A549 (cell line): ENCODE measurements around the gene OR4K5. TPM values are rescaled to one million over a fixed set of nuclear protein-coding genes. Genes with fewer than 3 reads are reported as not detected.

ENCODE experiments used
- ATAC-seq, 2 experiments: fragments of 200-7000 bp in 1 of 2; fragments of >200 bp in 1 of 2; cut with Nextera tagmentation in 1 of 2; cut with Tn5 transposase in 1 of 2; 3 replicates each; pipeline versions ENCODE4 v1.8.0 to v1.9.1; 2018 to 2020; ENCODE audit warnings: mild to moderate bottlenecking in 1 of 2, moderate library complexity in 1 of 2
- CTCF ChIA-PET: fragments of 300-600 bp; sonication (Branson Sonifier 250); formaldehyde crosslinking; extraction: SDS; loops from one replicate; lab custom pipeline; 2021; ENCODE audit warnings: antibody characterized with exemption, inconsistent platforms; lab: Yijun Ruan, JAX
- POLR2A ChIA-PET: fragments of 350-600 bp; formaldehyde crosslinking; extraction: SDS; loops from one replicate; lab custom pipeline; 2021; ENCODE audit warnings: antibody characterized with exemption, inconsistent platforms; lab: Yijun Ruan, JAX
- DNase-seq, 2 experiments: peaks; one replicate each; pipeline versions ENCODE4 v3.0.0 to v3.0.0-alpha.2; 2011 to 2016; ENCODE audit warnings: low read depth in 1 of 2, low spot score in 1 of 2
- FAIRE-seq: peaks from 2 replicates; lab custom pipeline; 2011; peaks lifted over from hg19 to GRCh38; lab: Jason Lieb, UNC
- H3K27ac ChIP-seq, 2 experiments: fragments of >200 bp; sonication (Bioruptor Twin); formaldehyde crosslinking; 3 replicates each; pipeline ENCODE4 v1.5.1; 2016 to 2017
- H3K4me1 ChIP-seq: fragments of >200 bp; sonication (Bioruptor Twin); formaldehyde crosslinking; 3 replicates; pipeline ENCODE4 v1.6.1; 2016
- H3K4me2 ChIP-seq: fragments of >200 bp; sonication (Bioruptor Twin); formaldehyde crosslinking; 3 replicates; pipeline ENCODE4 v1.6.1; 2016
- H3K4me3 ChIP-seq: fragments of >200 bp; sonication (Bioruptor Twin); formaldehyde crosslinking; 3 replicates; pipeline ENCODE4 v1.5.1; 2016
- H3K9me3 ChIP-seq: fragments of >200 bp; sonication (Bioruptor Twin); formaldehyde crosslinking; 3 replicates; pipeline ENCODE4 v1.6.1; 2016
- BCL3 ChIP-seq: fragments of >200 bp; sonication (Bioruptor Twin); formaldehyde crosslinking; IDR thresholded peaks from 3 replicates; pipeline ENCODE4 v1.6.1; 2016
- CEBPB ChIP-seq, 2 experiments: fragments of >200 bp in 1 of 2; sonication (Bioruptor Twin) in 1 of 2; formaldehyde crosslinking in 1 of 2; IDR thresholded peaks; 2 replicates each; pipeline ENCODE4 v1.6.1; 2012 to 2016
- CHD4 ChIP-seq: fragments of 200-600 bp; sonication (generic); IDR thresholded peaks from 2 replicates; pipeline ENCODE4 v1.6.1; 2016; ENCODE audit warnings: antibody characterized with exemption, mild to moderate bottlenecking, borderline replicate concordance
- E2F6 ChIP-seq: IDR thresholded peaks from 2 replicates; pipeline ENCODE4 v1.6.1; 2012; ENCODE audit warnings: low read depth, borderline replicate concordance
- FOSL2 ChIP-seq, 2 experiments: fragments of 450-650 bp in 1 of 2; fragments of >200 bp in 1 of 2; sonication (Bioruptor Twin) in 1 of 2; formaldehyde crosslinking; IDR thresholded peaks; 2 replicates each; pipeline versions ENCODE4 v1.5.0 to v1.6.1; 2016 to 2020; ENCODE audit warnings: mild to moderate bottlenecking in 1 of 2, moderate library complexity in 1 of 2
- GATA3 ChIP-seq: IDR thresholded peaks from 2 replicates; pipeline ENCODE4 v1.6.1; 2012; ENCODE audit warnings: borderline replicate concordance
- HOXB13 ChIP-seq: fragments of 250-450 bp; sonication (Bioruptor Pico); IDR thresholded peaks from 2 replicates; pipeline ENCODE4 v1.5.0; 2020; ENCODE audit warnings: low read depth, mild to moderate bottlenecking, moderate library complexity
- HOXB5 ChIP-seq: fragments of 250-450 bp; sonication (Bioruptor Pico); IDR thresholded peaks from 2 replicates; pipeline ENCODE4 v1.5.0; 2020; ENCODE audit warnings: mild to moderate bottlenecking, moderate library complexity
- JUN ChIP-seq, 2 experiments: fragments of >200 bp; sonication (Bioruptor Twin); formaldehyde crosslinking; IDR thresholded peaks; 2 replicates in 1 of 2; 3 replicates in 1 of 2; pipeline ENCODE4 v1.6.1; 2016 to 2017
- MAZ ChIP-seq: fragments of 150-350 bp; IDR thresholded peaks from 2 replicates; pipeline ENCODE4 v1.6.1; 2014; ENCODE audit warnings: antibody characterized with exemption, low read depth, low read length, borderline replicate concordance
- PBX3 ChIP-seq: IDR thresholded peaks from 2 replicates; pipeline ENCODE4 v1.6.1; 2012
- PHF8 ChIP-seq: fragments of 200-600 bp; sonication (generic); IDR thresholded peaks from 2 replicates; pipeline ENCODE4 v1.6.1; 2016; ENCODE audit warnings: low read depth, mild to moderate bottlenecking, antibody characterized with exemption, moderate library complexity, borderline replicate concordance
- POLR2AphosphoS2 ChIP-seq: conservative IDR thresholded peaks from 2 replicates; pipeline ENCODE4 v1.6.1; 2012; ENCODE audit warnings: low read length, improper control_type of control experiment, inconsistent platforms
- RARB ChIP-seq: fragments of 250-450 bp; sonication (Bioruptor Pico); IDR thresholded peaks from 2 replicates; pipeline ENCODE4 v1.8.0; 2021; ENCODE audit warnings: mild to moderate bottlenecking, moderate library complexity
- SMC3 ChIP-seq: fragments of >200 bp; sonication (Bioruptor Twin); formaldehyde crosslinking; IDR thresholded peaks from 3 replicates; pipeline ENCODE4 v1.6.1; 2018; ENCODE audit warnings: inconsistent platforms
- WGBS: methylation state at CpG from one replicate; pipeline ENCODE4 v1.1.6; 2017; ENCODE audit errors: missing lambda C conversion rate; 5-methylcytosine and 5-hydroxymethylcytosine counted together
- polyA plus RNA-seq, 4 experiments: library from polyadenylated mRNA; depleted of rRNA in 3 of 4; stranded (reverse); fragments of >200 nt; fragmentation: RNase III in 1 of 4; extraction: RNeasy Plus Mini Kit Qiagen cat#74134 plus additional on column Dnase treatment in 1 of 4; gene quantifications; 2 replicates in 3 of 4; 3 replicates in 1 of 4; pipeline ENCODE4 v1.2.3, GENCODE V29; 2011 to 2017
- TF ChIP-seq, protein P1 (sequence below): fragments of 450-650 bp; IDR thresholded peaks from 2 replicates; pipeline ENCODE4 v1.6.1; 2014; ENCODE audit warnings: antibody characterized with exemption

OR4K5 gene
- polyA plus RNA-seq, 2 of the 4 experiments (the other 2 are of a cell fraction) = not detected

DNA sequence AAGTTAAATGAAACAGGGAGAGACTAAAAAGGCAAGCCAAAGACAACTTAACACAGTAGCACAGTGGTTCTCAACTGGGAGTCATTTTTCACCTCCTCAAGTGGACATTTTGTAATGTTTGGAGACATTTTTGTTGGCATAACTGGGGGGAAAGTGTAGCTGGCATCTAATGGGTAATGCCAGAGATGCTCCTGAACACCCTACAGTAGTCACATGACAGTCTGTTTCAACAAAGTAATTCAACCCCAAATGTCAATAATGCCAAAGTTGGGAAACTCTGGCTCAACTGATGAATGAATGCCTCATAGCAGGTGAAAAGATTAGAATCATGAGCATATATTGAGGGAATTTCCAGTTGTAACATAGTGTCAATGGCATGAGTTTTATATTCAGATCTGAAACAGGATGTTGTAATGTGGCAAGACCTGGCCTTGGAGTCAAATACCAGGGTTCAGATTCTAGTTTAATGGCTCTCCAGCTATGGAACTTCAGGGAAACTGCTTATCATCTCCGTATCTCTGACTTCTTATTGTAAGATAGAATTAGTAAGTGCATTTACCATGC is 2.4 kb upstream of the OR4K5 start:
- FAIRE-seq (no peak), ATAC-seq (no peak), DNase-seq (no peak)
- H3K9me3 ChIP-seq = no peaks in the 10 kb centered on the region
- 21% methylated on average over 1 of the region's 1 CpG for whole genome bisulfite sequencing
- H3K4me2 ChIP-seq = peak overlapping the region; percentile 4; the same call in 1 of the 3 replicates
- H3K4me1 ChIP-seq = peaks cover 8% of the 10 kb centered on the region; the same call in 2 of the 3 replicates
- H3K27ac ChIP-seq = no peak overlapping the region
- no peak overlapping the region for H3K4me3 ChIP-seq
- TF ChIP-seq GATA3 = 0 out of 2 replicates have a peak, but pooled peaks have one; percentile 2
- TF ChIP-seq MAZ = no peak
- TF ChIP-seq, protein P1, sequence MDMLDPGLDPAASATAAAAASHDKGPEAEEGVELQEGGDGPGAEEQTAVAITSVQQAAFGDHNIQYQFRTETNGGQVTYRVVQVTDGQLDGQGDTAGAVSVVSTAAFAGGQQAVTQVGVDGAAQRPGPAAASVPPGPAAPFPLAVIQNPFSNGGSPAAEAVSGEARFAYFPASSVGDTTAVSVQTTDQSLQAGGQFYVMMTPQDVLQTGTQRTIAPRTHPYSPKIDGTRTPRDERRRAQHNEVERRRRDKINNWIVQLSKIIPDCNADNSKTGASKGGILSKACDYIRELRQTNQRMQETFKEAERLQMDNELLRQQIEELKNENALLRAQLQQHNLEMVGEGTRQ = no peak
- TF ChIP-seq RARB (CRISPR knock-in tag) = no peak
- ChIA-PET CTCF (interaction anchor here (0.6 to 1.1 kb wide), 3 partner anchors 8 to 68 kb away, joined by 3 to 4 read pairs (median 3); no protein-coding TSS in a partner anchor), POLR2A (no interaction called here)

GRCh38 chr14:19918553-19919264 is 1.7 kb upstream of the OR4K5 start:
- FAIRE-seq (peak; percentile 99), ATAC-seq (peak in 1 of 2 experiments; percentile 36; a peak in 1 of 6 replicates), DNase-seq (no peak)
- ChIA-PET POLR2A (no interaction called here), CTCF (interaction anchor here (0.6 to 1.1 kb wide), 4 partner anchors 9 to 132 kb away, joined by 3 to 4 read pairs (median 3); no protein-coding TSS in a partner anchor)
- TF ChIP-seq E2F6 (no peak), FOSL2 (IDR thresholded peaks at IDR 0.05) (no peak), FOSL2 (CRISPR knock-in tag; IDR thresholded peaks at IDR 0.05) (peak; percentile 82), GATA3 (peak; percentile 22; the same call in 1 of the 2 replicates), PHF8 (no peak), HOXB5 (CRISPR knock-in tag) (no peak), CEBPB (IDR thresholded peaks at IDR 0.05) (peak; percentile 21 to 27; a peak in 2 of 4 replicates), SMC3 (no peak)
- no peak overlapping the region for H3K27ac ChIP-seq
- H3K4me3 ChIP-seq = no peak overlapping the region
- H3K4me2 ChIP-seq = peak overlapping the region; percentile 4; the same call in 2 of the 3 replicates
- 2% methylated on average over 4 of the region's 4 CpGs for WGBS
- peaks cover 8% of the 10 kb centered on the region; the same call in 2 of the 3 replicates for H3K4me1 ChIP-seq
- H3K9me3 ChIP-seq = no peaks in the 10 kb centered on the region

DNA sequence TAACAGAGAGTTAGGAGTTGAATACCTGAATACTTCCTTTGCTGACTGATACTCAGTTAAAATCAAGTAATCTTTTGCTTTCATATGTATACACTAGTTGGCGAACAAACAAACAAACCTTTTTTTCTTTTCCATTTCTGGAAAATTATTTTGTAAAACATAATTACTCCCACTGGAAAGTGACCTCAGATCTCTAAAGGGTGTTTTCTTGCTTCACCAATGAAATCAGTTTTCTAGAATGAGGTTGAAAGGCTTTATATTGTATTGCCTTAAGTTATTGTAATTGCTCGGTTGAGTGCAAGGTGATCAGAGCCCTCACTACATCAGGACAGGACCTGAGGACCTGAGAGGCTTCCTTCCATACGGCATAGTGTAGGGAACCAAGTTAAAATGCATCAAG is 10.2 kb downstream of the OR4K5 start, which contains the start of gene OR4K1:
Gene OR4K1 (plus strand): TSS at position 301 of the 400 bp plus-strand sequence. CDS start 4,750 bp downstream, outside the sequence.
- WGBS = 24% methylated on average over 3 of the region's 3 CpGs
- no peak for ATAC-seq
- H3K4me3 ChIP-seq = no peak within 1 kb of the TSS
- TF ChIP-seq PBX3 = no peak
- no peaks in the 10 kb centered on the region for H3K9me3 ChIP-seq
- no peaks in the 10 kb centered on the region for H3K4me1 ChIP-seq
- no peak within 1 kb of the TSS for H3K27ac ChIP-seq
- peak; percentile 95 for FAIRE-seq
- DNase-seq = no peak
- ChIA-PET CTCF (no interaction called here), POLR2A (no interaction called here)
- H3K4me2 ChIP-seq = no peak within 1 kb of the TSS

DNA sequence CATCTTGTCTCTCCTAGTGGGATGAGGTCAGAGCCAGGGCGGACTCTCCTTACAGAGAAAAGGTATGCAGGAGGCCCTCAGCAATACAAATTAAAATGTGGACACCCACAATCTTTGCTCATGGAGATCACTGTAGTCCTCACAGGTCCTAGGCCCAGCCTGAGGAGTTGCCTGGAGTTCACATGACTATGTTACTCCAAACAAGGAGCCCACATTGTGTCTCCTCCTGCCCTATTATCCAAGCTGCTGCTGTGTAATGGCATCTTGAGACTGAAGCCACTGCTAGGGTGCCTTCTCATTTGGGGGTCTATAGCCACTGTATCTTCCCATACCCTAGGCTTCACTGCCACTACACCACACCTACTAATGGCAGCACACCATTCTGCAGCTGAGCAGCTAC is 21.3 kb downstream of the OR4K5 start:
- H3K4me1 ChIP-seq = no peaks in the 10 kb centered on the region
- no peak overlapping the region for H3K4me3 ChIP-seq
- ATAC-seq = peak; percentile 27 to 50; a peak in 3 of 6 replicates
- ChIA-PET CTCF (interaction anchor here (1.7 kb wide), 1 partner anchor 8 kb away, joined by 4 read pairs; no protein-coding TSS in a partner anchor), POLR2A (no interaction called here)
- no peaks in the 10 kb centered on the region for H3K9me3 ChIP-seq
- WGBS = 37% methylated on average over 1 of the region's 1 CpG
- no peak for DNase-seq
- no peak overlapping the region for H3K27ac ChIP-seq
- TF ChIP-seq GATA3 (no peak), POLR2AphosphoS2 (no peak), BCL3 (no peak), CEBPB (IDR thresholded peaks at IDR 0.05) (no peak), CHD4 (no peak), HOXB13 (CRISPR knock-in tag) (no peak), JUN (IDR thresholded peaks at IDR 0.05) (no peak), MAZ (no peak)
- peak; percentile 18 for FAIRE-seq
- no peak overlapping the region for H3K4me2 ChIP-seq
